C4-2B (cell line): ENCODE measurements around the gene SCYGR1.

Experiments used
- ZFX ChIP-seq: fragments of 450-650 bp; IDR thresholded peaks from 2 replicates; pipeline ENCODE4 v1.6.1; 2017
- TF ChIP-seq, protein P1 (sequence below): fragments of 450-650 bp; conservative IDR thresholded peaks from 2 replicates; pipeline ENCODE4 v1.5.1; 2017; ENCODE audit warnings: mild to moderate bottlenecking

DNA sequence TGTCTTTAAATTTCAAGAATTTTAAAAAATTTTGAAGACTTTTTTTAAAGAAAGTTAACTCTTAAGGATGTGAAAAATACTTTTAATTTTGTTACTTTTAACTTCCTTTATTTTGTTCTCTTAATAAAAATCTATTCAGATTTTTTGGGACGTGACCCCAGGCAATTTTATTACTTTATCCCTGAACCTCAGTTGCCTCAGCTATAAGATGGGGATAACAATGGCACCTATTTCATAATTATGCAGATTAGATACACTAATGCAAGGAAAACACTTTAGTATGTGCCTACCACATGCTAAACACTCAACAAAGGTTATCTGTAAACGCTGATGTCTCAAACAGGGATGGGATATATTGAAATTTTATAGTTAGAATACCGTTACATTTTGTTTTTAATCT lies 1.5 kb upstream of the SCYGR1 start:
- TF ChIP-seq, protein P1, sequence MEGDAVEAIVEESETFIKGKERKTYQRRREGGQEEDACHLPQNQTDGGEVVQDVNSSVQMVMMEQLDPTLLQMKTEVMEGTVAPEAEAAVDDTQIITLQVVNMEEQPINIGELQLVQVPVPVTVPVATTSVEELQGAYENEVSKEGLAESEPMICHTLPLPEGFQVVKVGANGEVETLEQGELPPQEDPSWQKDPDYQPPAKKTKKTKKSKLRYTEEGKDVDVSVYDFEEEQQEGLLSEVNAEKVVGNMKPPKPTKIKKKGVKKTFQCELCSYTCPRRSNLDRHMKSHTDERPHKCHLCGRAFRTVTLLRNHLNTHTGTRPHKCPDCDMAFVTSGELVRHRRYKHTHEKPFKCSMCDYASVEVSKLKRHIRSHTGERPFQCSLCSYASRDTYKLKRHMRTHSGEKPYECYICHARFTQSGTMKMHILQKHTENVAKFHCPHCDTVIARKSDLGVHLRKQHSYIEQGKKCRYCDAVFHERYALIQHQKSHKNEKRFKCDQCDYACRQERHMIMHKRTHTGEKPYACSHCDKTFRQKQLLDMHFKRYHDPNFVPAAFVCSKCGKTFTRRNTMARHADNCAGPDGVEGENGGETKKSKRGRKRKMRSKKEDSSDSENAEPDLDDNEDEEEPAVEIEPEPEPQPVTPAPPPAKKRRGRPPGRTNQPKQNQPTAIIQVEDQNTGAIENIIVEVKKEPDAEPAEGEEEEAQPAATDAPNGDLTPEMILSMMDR: no peak
- TF ChIP-seq ZFX: no peak
